Ramos (cell line): ENCODE data around the gene CDC42EP3.

Source experiments
- in situ Hi-C: fragments of 300-500 bp; cut with MboI; formaldehyde crosslinking; loops from one replicate; pipeline ENCODE4 v1.14.3; 2022; ENCODE audit warnings: low sequenced_read_pairs; ENCODE audit not compliant: unreplicated experiment

Gene CDC42EP3

GRCh38 chr2:37637985-37638384, 33.5 kb downstream of the CDC42EP3 start:
- in situ Hi-C loops = no loop called here

DNA sequence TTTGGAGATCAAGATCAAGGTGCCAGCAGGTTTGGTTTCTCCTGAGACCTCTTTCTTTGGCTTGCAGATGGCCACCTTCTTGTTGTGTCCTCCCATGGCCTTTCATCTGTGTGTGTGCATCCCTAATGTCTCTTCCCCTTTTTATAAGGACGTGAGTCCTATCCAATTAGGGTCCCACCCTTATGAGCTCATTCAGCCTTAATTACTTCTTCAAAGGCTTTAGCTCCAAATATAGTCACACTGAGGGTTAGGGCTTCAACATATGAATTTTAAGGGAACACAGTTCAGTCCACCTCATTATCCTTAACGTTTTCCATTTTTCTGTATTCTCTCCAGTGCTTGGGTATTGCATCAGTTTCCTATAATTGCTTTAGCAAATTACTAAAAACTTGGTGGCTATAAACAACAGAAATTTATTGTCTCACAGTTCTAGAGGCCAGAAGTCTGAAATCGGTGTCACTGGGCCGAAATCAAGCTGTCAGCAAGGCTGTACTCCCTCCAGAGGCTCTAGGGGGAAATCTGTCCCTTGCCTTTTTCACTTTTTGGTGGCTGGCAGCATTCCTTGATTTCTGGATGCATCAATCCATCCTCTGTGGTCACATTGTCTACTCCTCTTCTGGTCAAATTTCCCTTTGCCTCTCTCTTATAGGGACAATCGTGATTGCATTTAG, 34.1 kb downstream of the CDC42EP3 start:
- in situ Hi-C loops = no loop called here

DNA sequence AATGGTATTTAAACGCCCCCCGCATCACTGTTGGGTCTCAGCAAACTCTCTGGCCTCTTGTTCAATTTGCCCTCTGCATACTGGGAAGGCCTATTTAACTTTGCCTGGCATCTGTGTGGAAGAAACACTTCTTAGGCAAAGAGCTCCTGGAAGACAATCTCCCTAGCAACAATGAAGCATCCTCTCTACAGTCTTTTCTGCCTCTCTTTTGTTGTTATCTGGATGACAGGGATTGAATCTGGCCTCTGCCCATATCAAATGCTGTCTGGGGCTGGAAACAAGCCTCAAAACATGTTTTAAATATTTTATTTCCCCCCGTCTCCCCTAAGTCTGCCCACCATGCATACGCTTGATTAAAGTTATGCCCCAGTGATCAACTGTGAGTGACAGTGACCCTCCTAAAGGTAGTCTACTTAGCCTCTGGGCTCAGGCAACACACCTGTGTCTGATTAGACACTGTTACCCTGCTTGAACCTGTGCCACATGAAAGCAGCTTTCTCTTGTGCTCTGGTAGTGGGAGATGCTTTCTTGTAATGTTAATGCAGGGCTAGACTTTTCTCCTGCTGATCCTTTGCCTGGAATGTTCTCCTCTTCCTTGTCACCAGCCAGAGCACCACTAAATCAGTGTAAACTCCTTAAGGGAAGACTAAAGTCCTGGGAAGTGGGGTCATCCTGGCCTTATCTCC, 34.9 kb downstream of the CDC42EP3 start:
- in situ Hi-C loops = no loop called here

DNA sequence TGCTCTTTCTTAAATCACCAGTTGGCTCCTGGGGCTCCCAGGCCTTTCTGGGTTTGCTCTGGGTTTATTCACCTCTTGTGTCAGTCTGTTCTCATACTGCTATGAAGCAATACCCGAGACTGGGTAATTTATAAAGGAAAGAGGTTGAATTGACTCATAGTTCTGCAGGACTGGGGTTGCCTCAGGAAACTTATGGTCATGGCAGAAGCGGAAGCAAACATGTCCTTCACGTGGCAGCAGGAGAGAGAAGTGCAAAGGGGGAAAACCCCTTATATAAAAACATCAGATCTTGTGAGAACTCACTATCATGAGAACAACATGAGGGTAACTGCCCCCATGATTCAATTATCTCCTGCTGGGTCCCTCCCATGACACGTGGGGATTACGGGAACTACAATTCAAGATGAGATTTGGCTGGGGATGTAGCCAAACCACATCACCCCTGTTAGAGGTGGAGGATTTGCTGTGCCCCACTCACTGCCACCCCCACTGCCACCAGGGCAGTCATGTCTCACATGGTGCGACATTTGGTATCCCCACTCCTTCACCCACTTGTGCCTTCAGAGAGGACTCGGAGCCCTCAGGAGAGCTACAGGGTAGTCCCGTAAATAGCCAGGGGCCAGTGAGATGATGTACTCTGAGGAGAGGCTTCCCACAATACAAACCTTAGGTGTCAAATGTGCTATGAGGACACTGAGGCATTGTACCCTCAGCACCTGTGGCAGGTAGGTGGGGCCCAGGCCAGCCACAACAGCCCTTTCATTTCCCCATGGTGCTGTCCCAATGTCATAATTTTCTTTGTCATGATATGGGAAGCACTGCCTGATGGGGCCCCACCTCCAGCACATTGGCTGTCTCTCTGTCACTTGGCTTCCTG, 35.7 kb downstream of the CDC42EP3 start:
- in situ Hi-C loops = no loop called here

GRCh38 chr2:37634914-37635503, 36.4 kb downstream of the CDC42EP3 start:
- in situ Hi-C loops = no loop called here

DNA sequence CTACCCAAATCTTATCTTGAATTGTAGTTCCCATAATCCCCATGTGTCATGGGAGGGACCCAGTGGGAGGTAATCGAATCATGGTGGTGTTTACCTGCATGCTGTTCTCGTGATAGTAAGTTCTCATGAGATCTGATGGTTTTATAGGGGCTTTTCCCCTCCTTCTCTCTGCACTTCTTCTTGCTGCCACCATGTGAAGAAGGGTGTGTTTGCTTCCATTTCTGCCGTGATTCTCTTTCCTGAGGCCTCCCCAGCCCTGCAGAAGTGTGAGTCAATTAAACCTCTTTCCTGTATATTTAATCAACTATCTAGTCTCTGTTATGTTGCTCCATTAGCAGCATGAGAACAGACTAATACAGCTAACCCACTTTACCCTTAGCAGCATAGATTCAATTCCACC, 37.6 kb downstream of the CDC42EP3 start:
- in situ Hi-C loops = no loop called here

GRCh38 chr2:37633234-37633633, 38.2 kb downstream of the CDC42EP3 start:
- in situ Hi-C loops = no loop called here

DNA sequence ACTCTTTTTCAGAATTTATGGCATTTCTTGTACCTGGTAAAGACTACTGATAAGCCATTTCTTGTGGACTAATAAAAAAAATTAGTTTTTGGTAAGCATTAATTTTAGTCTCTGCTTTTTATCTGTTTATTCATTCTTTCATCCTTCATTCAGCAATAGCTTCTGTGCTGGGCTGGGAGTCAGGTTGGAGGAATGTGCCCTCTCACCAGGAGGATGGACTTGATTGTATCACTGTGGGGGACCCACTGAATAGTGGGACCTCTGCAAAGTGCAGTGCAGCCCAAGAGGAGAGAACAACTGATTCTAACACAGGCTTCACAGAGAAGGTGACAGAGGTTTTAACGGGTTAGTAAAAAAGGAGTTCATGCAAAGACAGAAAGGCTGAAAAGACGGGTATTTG, 39.1 kb downstream of the CDC42EP3 start:
- in situ Hi-C loops = no loop called here

DNA sequence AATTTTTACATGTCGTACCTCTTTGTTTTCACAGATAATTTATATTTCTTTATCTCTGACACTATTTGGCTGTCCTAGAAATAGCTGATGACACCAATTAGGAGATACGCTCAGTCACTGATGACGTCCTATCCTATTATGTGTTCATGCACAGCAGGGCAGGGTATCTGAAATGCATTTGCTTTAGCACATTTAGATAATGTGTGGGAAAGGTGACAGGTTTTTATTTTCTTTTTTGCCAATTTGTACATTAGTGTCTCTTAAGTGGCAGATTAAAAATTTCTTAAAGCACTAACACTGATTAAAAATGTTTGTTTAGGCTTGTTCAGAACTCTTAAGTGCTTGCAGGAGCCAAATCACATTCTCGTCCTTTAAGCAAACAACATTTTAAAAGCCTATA, 39.7 kb downstream of the CDC42EP3 start:
- in situ Hi-C loops = no loop called here

DNA sequence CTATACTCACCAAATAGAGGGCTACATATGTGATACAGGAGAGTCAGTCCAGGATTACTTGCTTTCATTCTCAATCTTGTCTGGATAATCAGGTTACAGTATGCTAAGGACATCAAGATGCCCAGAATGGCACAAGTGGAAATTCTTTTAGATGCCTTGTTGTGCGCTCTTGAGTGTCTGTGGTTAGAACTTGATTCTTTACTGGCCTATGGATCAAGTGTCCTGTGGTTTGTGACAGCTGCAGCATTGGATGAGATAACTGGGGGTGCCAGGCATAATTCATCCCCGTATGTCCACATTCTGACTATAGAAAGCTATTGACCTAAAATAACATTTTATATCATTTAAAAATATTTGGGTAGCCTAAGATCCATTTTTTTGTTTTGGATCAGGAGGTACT, 40.1 kb downstream of the CDC42EP3 start:
- in situ Hi-C loops = no loop called here

DNA sequence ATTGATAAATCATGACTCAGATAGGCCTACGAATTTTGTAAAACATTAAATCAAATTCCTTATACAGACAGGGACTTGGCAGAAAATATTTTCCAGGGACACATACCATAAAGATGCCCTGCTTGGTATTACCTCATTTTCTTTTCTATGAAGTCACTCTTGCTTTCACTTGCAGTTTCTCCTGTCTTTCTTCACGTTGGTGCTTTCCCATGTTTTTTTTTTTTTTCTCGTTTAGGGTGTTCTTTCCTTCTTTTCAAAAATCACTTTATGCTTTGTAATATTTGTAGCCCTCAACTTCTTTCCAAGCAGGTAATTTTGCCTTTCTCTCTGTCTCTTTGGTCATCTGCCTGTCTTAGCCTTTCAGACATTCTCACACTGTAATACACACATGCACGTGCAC, 40.7 kb downstream of the CDC42EP3 start:
- in situ Hi-C loops = no loop called here

DNA sequence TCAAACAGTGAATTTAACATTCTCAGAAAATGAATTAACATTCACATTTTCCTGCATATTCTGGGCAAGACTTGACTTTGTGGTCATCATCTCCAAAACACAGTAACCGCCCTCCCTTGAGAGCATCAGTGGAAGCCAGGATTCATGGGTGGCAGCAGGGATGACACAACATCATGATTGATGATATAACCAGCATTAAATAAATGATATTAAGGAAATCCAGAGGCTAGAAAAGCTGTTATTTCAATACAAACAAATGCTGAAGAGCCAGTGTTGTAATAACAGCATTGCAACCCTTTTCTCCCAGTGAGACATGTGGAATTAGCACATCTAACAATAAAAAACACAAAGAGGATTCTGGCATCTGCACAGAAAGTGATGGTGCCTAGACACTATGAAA, 41.1 kb downstream of the CDC42EP3 start:
- in situ Hi-C loops = no loop called here

GRCh38 chr2:37629529-37629928, 41.9 kb downstream of the CDC42EP3 start:
- in situ Hi-C loops = no loop called here

DNA sequence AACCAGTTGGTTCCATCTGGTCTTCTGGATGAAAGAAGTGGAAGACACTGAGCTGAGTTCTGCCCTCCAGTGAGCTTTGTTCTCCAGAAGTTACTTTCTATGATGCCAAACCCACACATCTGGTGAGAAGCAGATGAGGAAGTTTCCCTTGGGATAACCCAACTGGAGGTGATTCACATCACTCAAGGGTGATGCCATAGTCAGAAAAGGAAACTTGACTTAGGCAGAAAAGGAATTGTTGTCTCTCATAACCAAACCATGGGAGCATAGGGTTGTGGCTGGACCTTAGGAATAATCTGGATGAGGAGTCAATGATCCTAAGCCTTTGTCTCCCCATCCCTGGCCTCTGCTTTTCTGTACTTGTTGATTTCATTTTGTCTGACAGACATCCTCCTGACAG, 43.7 kb downstream of the CDC42EP3 start:
- in situ Hi-C loops = no loop called here

GRCh38 chr2:37625796-37626571, 45.5 kb downstream of the CDC42EP3 start:
- in situ Hi-C loops = no loop called here

DNA sequence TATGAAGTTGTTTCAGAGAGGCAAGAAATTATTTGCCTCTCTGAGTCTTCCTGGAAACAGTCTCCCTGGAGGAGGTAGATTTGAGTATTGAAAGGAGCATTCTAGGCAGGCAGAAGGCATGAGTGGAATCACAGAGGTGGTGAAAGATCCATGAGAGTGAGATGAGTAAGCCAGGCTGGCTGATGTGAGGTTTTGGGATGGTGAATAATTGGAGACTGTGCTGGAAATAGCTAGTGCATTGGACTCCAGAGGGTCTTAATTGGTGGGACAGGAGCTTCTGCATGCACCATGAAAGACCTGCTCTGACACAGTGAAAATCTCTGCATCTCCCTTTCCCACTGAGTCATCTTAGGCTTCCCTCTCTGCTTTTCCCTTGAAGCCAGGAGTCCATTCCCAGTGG, 46.3 kb downstream of the CDC42EP3 start:
- in situ Hi-C loops = no loop called here

GRCh38 chr2:37623971-37624900, 47.2 kb downstream of the CDC42EP3 start:
- in situ Hi-C loops = no loop called here

DNA sequence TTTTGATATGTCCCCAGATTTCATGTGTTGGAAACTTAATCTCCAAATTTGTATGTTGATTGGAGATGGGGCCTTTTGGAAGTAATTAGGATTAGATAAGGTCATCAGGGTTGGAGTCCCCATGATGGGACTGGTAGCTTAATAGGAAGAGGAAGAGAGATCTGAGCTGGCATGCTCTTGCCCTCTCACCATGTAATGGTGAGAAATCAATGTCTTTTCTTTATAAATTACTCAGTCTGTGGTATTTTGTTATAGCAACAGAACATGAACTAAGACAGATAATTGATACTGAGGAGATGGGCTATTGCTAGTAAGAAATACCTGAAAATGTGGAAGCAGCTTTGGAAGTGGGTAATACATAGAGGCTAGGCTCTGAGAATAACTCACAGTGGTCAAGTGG, 48.0 kb downstream of the CDC42EP3 start:
- in situ Hi-C loops = no loop called here
